ENCODE data around the gene FAM222A. TPM values are rescaled to one million over a fixed set of nuclear protein-coding genes. Genes with fewer than 3 reads are reported as not detected.

FAM222A gene
- total and polyA plus RNA-seq, 2 of the 8 experiments (the other 6 are each of a cell fraction or from before 2014, with no cell fraction given) = 0.94 to 1.1 TPM

GRCh38 chr12:109723311-109723881, 9.8 kb downstream of the FAM222A start:
- H3K4me2 ChIP-seq (ENCODE audit: insufficient read depth in 1 of 2, low read depth in 2 of 2, low read length in 2 of 2) = no peak overlapping the region
- 0 out of 2 replicates have a peak, but pooled peaks cover 2% of the 10 kb centered on the region for H3K23me2 ChIP-seq (ENCODE audit: low read depth, low read length)
- H3K9ac ChIP-seq (replicated peaks in 1 of 4; ENCODE audit: extremely low read depth in 1 of 4, low read depth in 3 of 4, low read length in 3 of 4) = no peak overlapping the region
- no peak overlapping the region for H3K14ac ChIP-seq (ENCODE audit: insufficient read length)
- peaks cover 0 to 8% (median 4%) of the 10 kb centered on the region in 4 experiments; a peak in 4 of 7 replicates for H3K27me3 ChIP-seq (replicated peaks in 1 of 4; ENCODE audit: control insufficient read depth in 3 of 4, extremely low read depth in 1 of 4, insufficient read depth in 3 of 4, low read length in 3 of 4)
- H2BK20ac ChIP-seq (ENCODE audit: low read length) = no peak overlapping the region
- no peak overlapping the region for H3K4me3 ChIP-seq (ENCODE audit: extremely low read depth in 1 of 4, insufficient read depth in 2 of 4, low read depth in 3 of 4, low read length in 4 of 4)
- no peak overlapping the region for H2BK12ac ChIP-seq (ENCODE audit: low read depth, low read length)
- no peak overlapping the region for H3K23ac ChIP-seq (ENCODE audit: insufficient read length)
- FAIRE-seq (no peak), DNase-seq (ENCODE audit: low read depth in 1 of 2, low spot score in 2 of 2) (no peak)
- H2AK5ac ChIP-seq (ENCODE audit: low read depth, low read length) = no peak overlapping the region
- H4K5ac ChIP-seq (ENCODE audit: insufficient read length, low read depth, low read length) = no peak overlapping the region
- H3K9me3 ChIP-seq (ENCODE audit: insufficient read depth in 2 of 2, low read depth in 1 of 2, low read length in 1 of 2) = no peaks in the 10 kb centered on the region
- H4K20me1 ChIP-seq (replicated peaks in 1 of 2; ENCODE audit: control insufficient read depth in 1 of 2, insufficient read depth in 2 of 2, low read length in 2 of 2) = peaks cover 0 to 7% of the 10 kb centered on the region in 2 experiments
- peaks cover 0 to 20% (median 10%) of the 10 kb centered on the region in 4 experiments; a peak in 6 of 7 replicates for H3K4me1 ChIP-seq (replicated peaks in 1 of 4; ENCODE audit: control insufficient read depth in 3 of 4, insufficient read depth in 4 of 4, low read length in 3 of 4)
- ChIA-PET CTCF (ENCODE audit: partially characterized antibody) (interaction anchor here (0.6 to 3.6 kb wide), 10 partner anchors 12 to 204 kb away, joined by 3 to 12 read pairs (median 4); no protein-coding TSS in a partner anchor), POLR2A (ENCODE audit: partially characterized antibody) (interaction anchor here (0.6 to 2.9 kb wide), 3 partner anchors 9 to 148 kb away, joined by 3 to 9 read pairs (median 3); no protein-coding TSS in a partner anchor)
- H4K8ac ChIP-seq (ENCODE audit: extremely low read depth, insufficient read depth, low read length) = no peak overlapping the region
- no peak overlapping the region for H3K56ac ChIP-seq (replicated peaks; ENCODE audit: insufficient read length, low read depth, low read length)
- no peak overlapping the region for H2BK5ac ChIP-seq (ENCODE audit: low read depth, low read length)
- H2AFZ ChIP-seq (ENCODE audit: low read length) = no peak overlapping the region
- no peak overlapping the region for H3K18ac ChIP-seq (ENCODE audit: extremely low read depth, low read length)
- no peak overlapping the region for H2BK120ac ChIP-seq (replicated peaks; ENCODE audit: low read depth, low read length)
- H3K27ac ChIP-seq (ENCODE audit: low read depth, low read length) = no peak overlapping the region; the same call in 1 of the 2 replicates
- no peak overlapping the region for H4K91ac ChIP-seq (replicated peaks; ENCODE audit: insufficient read length, low read length)
- H3K79me1 ChIP-seq (ENCODE audit: low read depth, low read length) = no peaks in the 10 kb centered on the region
- 70% methylated on average over 12 of the region's 13 CpGs; no CpG with 5 or more reads in 1 of the 2 experiments for WGBS, 2 experiments (ENCODE audit: extremely low coverage in 1 of 2, insufficient coverage in 1 of 2, insufficient read length in 1 of 2, insufficient replicate concordance in 2 of 2, low coverage in 1 of 2, low lambda C conversion rate in 2 of 2, missing lambda C conversion rate in 1 of 2)
- no peaks in the 10 kb centered on the region for H3K36me3 ChIP-seq (ENCODE audit: control insufficient read depth in 2 of 4, insufficient read depth in 4 of 4, low read length in 3 of 4)
- H3K79me2 ChIP-seq (ENCODE audit: control insufficient read depth in 1 of 2, insufficient read depth in 2 of 2, low read length in 2 of 2) = no peaks in the 10 kb centered on the region
- no peak overlapping the region for H2BK15ac ChIP-seq (ENCODE audit: low read length)
- no peak overlapping the region for H3K4ac ChIP-seq (replicated peaks; ENCODE audit: insufficient read length, low read depth, low read length)
- no peak for TF ChIP-seq NANOG (IDR thresholded peaks at IDR 0.05; ENCODE audit: insufficient read depth, low read depth, low read length, poor library complexity, severe bottlenecking)
- TF ChIP-seq TAF1 (IDR thresholded peaks at IDR 0.05; ENCODE audit: low read depth, low read length) = no peak
- no peak for TF ChIP-seq SP1 (IDR thresholded peaks at IDR 0.05; ENCODE audit: low read depth, low read length)
- no peak for TF ChIP-seq SIRT6 (IDR thresholded peaks at IDR 0.05; ENCODE audit: low read length)
- no peak for TF ChIP-seq SRF (IDR thresholded peaks at IDR 0.05; ENCODE audit: low read depth, low read length)
- no peak for TF ChIP-seq EGR1 (IDR thresholded peaks at IDR 0.05; ENCODE audit: borderline replicate concordance, low read depth, low read length)
